Measurements from ENCODE around the gene CLPTM1L. TPM values are rescaled to one million over a fixed set of nuclear protein-coding genes. Genes with fewer than 3 reads are reported as not detected.
A peak's percentile ranks its signal among the peaks of the same experiment; 100 is the strongest.

Gene CLPTM1L
- total and polyA plus RNA-seq, 2 donors: 60.7 to 142 TPM

GRCh38 chr5:1297243-1297642, 47.7 kb downstream of the CLPTM1L start:
- peaks cover 0 to 7% of the 10 kb centered on the region in 2 donors for H3K27me3 ChIP-seq (ENCODE audit: control insufficient read depth in 2 of 2, insufficient read depth in 1 of 2, low read length in 1 of 2)
- peaks cover 0 to 46% of the 10 kb centered on the region in 2 donors for H3K9me3 ChIP-seq (ENCODE audit: control insufficient read depth in 2 of 2, insufficient read depth in 1 of 2, low read length in 1 of 2)
- H3K4me3 ChIP-seq (ENCODE audit: low read length in 2 of 2): no peak overlapping the region
- H3K36me3 ChIP-seq (ENCODE audit: control insufficient read depth in 2 of 2, insufficient read depth in 2 of 2, low read length in 1 of 2): peaks cover 0 to under 1% of the 10 kb centered on the region in 2 donors
- H3K27ac ChIP-seq (ENCODE audit: low read depth in 1 of 2, low read length in 1 of 2): no peak overlapping the region
- DNase-seq (ENCODE audit: low read depth in 6 of 9, low spot score in 9 of 9): no peak
- 97% methylated on average over 4 of the region's 4 CpGs for WGBS
- H3K4me1 ChIP-seq (ENCODE audit: control insufficient read depth in 2 of 2, insufficient read depth in 2 of 2, low read length in 2 of 2): peaks cover 22 to 46% of the 10 kb centered on the region in 2 donors

GRCh38 chr5:1295650-1296037, 49.3 kb downstream of the CLPTM1L start:
- WGBS: 79% methylated on average over 22 of the region's 22 CpGs
- no peak for DNase-seq (ENCODE audit: low read depth in 6 of 9, low spot score in 9 of 9)
- peak overlapping the region; percentile 47 to 58 for H3K4me3 ChIP-seq (ENCODE audit: low read length in 2 of 2)

GRCh38 chr5:1294835-1295649, 49.9 kb downstream of the CLPTM1L start, which contains the start of gene TERT:
TSS of gene TERT (minus strand) at chr5:1295068. CDS start at chr5:1294989, 79 bp downstream.
- Histone ChIP-seq H3K4me3 (ENCODE audit: low read length in 2 of 2) (peak within 1 kb of the TSS; percentile 47 to 58), H3K9me3 (ENCODE audit: control insufficient read depth in 2 of 2, insufficient read depth in 1 of 2, low read length in 1 of 2) (peaks cover 0 to 46% of the 10 kb centered on the region in 2 donors), H3K36me3 (ENCODE audit: control insufficient read depth in 2 of 2, insufficient read depth in 2 of 2, low read length in 1 of 2) (peaks cover 0 to 2% of the 10 kb centered on the region in 2 donors), H3K27ac (ENCODE audit: low read depth in 1 of 2, low read length in 1 of 2) (peak within 1 kb of the TSS in 1 of 2 donors; percentile 4), H3K4me1 (ENCODE audit: control insufficient read depth in 2 of 2, insufficient read depth in 2 of 2, low read length in 2 of 2) (peaks cover 26 to 52% of the 10 kb centered on the region in 2 donors), H3K27me3 (ENCODE audit: control insufficient read depth in 2 of 2, insufficient read depth in 1 of 2, low read length in 1 of 2) (peaks cover 0 to 7% of the 10 kb centered on the region in 2 donors)
- DNase-seq (ENCODE audit: low read depth in 6 of 9, low spot score in 9 of 9): peak in 8 of 9 donors; percentile 68 to 91 (median 80)
- WGBS: 7% methylated on average over 102 of the region's 102 CpGs

More at GRCh38 chr5:1295650-1296037, 49.3 kb downstream of the CLPTM1L start:
- Histone ChIP-seq H3K36me3 (ENCODE audit: control insufficient read depth in 2 of 2, insufficient read depth in 2 of 2, low read length in 1 of 2) (peaks cover 0 to 2% of the 10 kb centered on the region in 2 donors), H3K9me3 (ENCODE audit: control insufficient read depth in 2 of 2, insufficient read depth in 1 of 2, low read length in 1 of 2) (peaks cover 0 to 46% of the 10 kb centered on the region in 2 donors), H3K4me1 (ENCODE audit: control insufficient read depth in 2 of 2, insufficient read depth in 2 of 2, low read length in 2 of 2) (peaks cover 26 to 54% of the 10 kb centered on the region in 2 donors), H3K27me3 (ENCODE audit: control insufficient read depth in 2 of 2, insufficient read depth in 1 of 2, low read length in 1 of 2) (peaks cover 0 to 7% of the 10 kb centered on the region in 2 donors), H3K27ac (ENCODE audit: low read depth in 1 of 2, low read length in 1 of 2) (peak overlapping the region in 1 of 2 donors; percentile 4)

- no peak for DNase-seq (ENCODE audit: low read depth in 6 of 9, low spot score in 9 of 9)
- Histone ChIP-seq H3K4me1 (ENCODE audit: control insufficient read depth in 2 of 2, insufficient read depth in 2 of 2, low read length in 2 of 2) (peaks cover 24 to 46% of the 10 kb centered on the region in 2 donors), H3K4me3 (ENCODE audit: low read length in 2 of 2) (peak overlapping the region; percentile 10 to 58), H3K27me3 (ENCODE audit: control insufficient read depth in 2 of 2, insufficient read depth in 1 of 2, low read length in 1 of 2) (peaks cover 0 to 7% of the 10 kb centered on the region in 2 donors), H3K36me3 (ENCODE audit: control insufficient read depth in 2 of 2, insufficient read depth in 2 of 2, low read length in 1 of 2) (peaks cover 0 to 2% of the 10 kb centered on the region in 2 donors), H3K27ac (ENCODE audit: low read depth in 1 of 2, low read length in 1 of 2) (no peak overlapping the region), H3K9me3 (ENCODE audit: control insufficient read depth in 2 of 2, insufficient read depth in 1 of 2, low read length in 1 of 2) (peaks cover 0 to 42% of the 10 kb centered on the region in 2 donors)
- 40% methylated on average over 69 of the region's 69 CpGs for WGBS
Observed at GRCh38 chr5:1294206-1294834, 50.6 kb downstream of the CLPTM1L start.

- H3K27me3 ChIP-seq (ENCODE audit: control insufficient read depth in 2 of 2, insufficient read depth in 1 of 2, low read length in 1 of 2): peaks cover 0 to 7% of the 10 kb centered on the region in 2 donors
- H3K4me1 ChIP-seq (ENCODE audit: control insufficient read depth in 2 of 2, insufficient read depth in 2 of 2, low read length in 2 of 2): peaks cover 24 to 46% of the 10 kb centered on the region in 2 donors
- WGBS: 97% methylated on average over 60 of the region's 60 CpGs
- no peak for DNase-seq (ENCODE audit: low read depth in 6 of 9, low spot score in 9 of 9)
- no peak overlapping the region for H3K27ac ChIP-seq (ENCODE audit: low read depth in 1 of 2, low read length in 1 of 2)
- peaks cover 3 to 44% of the 10 kb centered on the region in 2 donors for H3K9me3 ChIP-seq (ENCODE audit: control insufficient read depth in 2 of 2, insufficient read depth in 1 of 2, low read length in 1 of 2)
- no peak overlapping the region for H3K4me3 ChIP-seq (ENCODE audit: low read length in 2 of 2)
- H3K36me3 ChIP-seq (ENCODE audit: control insufficient read depth in 2 of 2, insufficient read depth in 2 of 2, low read length in 1 of 2): peaks cover 4 to 6% of the 10 kb centered on the region in 2 donors
Observed at GRCh38 chr5:1293416-1294205, 51.3 kb downstream of the CLPTM1L start.

GRCh38 chr5:1292846-1293415, 52.0 kb downstream of the CLPTM1L start:
- DNase-seq (ENCODE audit: low read depth in 6 of 9, low spot score in 9 of 9): no peak
- Histone ChIP-seq H3K9me3 (ENCODE audit: control insufficient read depth in 2 of 2, insufficient read depth in 1 of 2, low read length in 1 of 2) (peaks cover 4 to 44% of the 10 kb centered on the region in 2 donors), H3K27ac (ENCODE audit: low read depth in 1 of 2, low read length in 1 of 2) (no peak overlapping the region), H3K27me3 (ENCODE audit: control insufficient read depth in 2 of 2, insufficient read depth in 1 of 2, low read length in 1 of 2) (peaks cover 0 to 7% of the 10 kb centered on the region in 2 donors), H3K36me3 (ENCODE audit: control insufficient read depth in 2 of 2, insufficient read depth in 2 of 2, low read length in 1 of 2) (peaks cover 8 to 9% of the 10 kb centered on the region in 2 donors), H3K4me3 (ENCODE audit: low read length in 2 of 2) (no peak overlapping the region), H3K4me1 (ENCODE audit: control insufficient read depth in 2 of 2, insufficient read depth in 2 of 2, low read length in 2 of 2) (peaks cover 24 to 46% of the 10 kb centered on the region in 2 donors)
- 96% methylated on average over 30 of the region's 30 CpGs for WGBS

- Histone ChIP-seq H3K27ac (ENCODE audit: low read depth in 1 of 2, low read length in 1 of 2) (peak overlapping the region in 1 of 2 donors; percentile 81), H3K36me3 (ENCODE audit: control insufficient read depth in 2 of 2, insufficient read depth in 2 of 2, low read length in 1 of 2) (peaks cover 8 to 9% of the 10 kb centered on the region in 2 donors), H3K9me3 (ENCODE audit: control insufficient read depth in 2 of 2, insufficient read depth in 1 of 2, low read length in 1 of 2) (peaks cover 4 to 37% of the 10 kb centered on the region in 2 donors), H3K4me3 (ENCODE audit: low read length in 2 of 2) (no peak overlapping the region), H3K4me1 (ENCODE audit: control insufficient read depth in 2 of 2, insufficient read depth in 2 of 2, low read length in 2 of 2) (peaks cover 24 to 46% of the 10 kb centered on the region in 2 donors), H3K27me3 (ENCODE audit: control insufficient read depth in 2 of 2, insufficient read depth in 1 of 2, low read length in 1 of 2) (peaks cover 0 to 7% of the 10 kb centered on the region in 2 donors)
- DNase-seq (ENCODE audit: low read depth in 6 of 9, low spot score in 9 of 9): no peak
- 84% methylated on average over 6 of the region's 6 CpGs for WGBS
Observed at GRCh38 chr5:1292139-1292538, 52.8 kb downstream of the CLPTM1L start.

GRCh38 chr5:1291611-1292080, 53.3 kb downstream of the CLPTM1L start:
- Histone ChIP-seq H3K36me3 (ENCODE audit: control insufficient read depth in 2 of 2, insufficient read depth in 2 of 2, low read length in 1 of 2) (peaks cover 8 to 9% of the 10 kb centered on the region in 2 donors), H3K27ac (ENCODE audit: low read depth in 1 of 2, low read length in 1 of 2) (peak overlapping the region in 1 of 2 donors; percentile 81), H3K9me3 (ENCODE audit: control insufficient read depth in 2 of 2, insufficient read depth in 1 of 2, low read length in 1 of 2) (peaks cover 4 to 33% of the 10 kb centered on the region in 2 donors), H3K4me3 (ENCODE audit: low read length in 2 of 2) (no peak overlapping the region), H3K27me3 (ENCODE audit: control insufficient read depth in 2 of 2, insufficient read depth in 1 of 2, low read length in 1 of 2) (peaks cover 0 to 7% of the 10 kb centered on the region in 2 donors), H3K4me1 (ENCODE audit: control insufficient read depth in 2 of 2, insufficient read depth in 2 of 2, low read length in 2 of 2) (peaks cover 24 to 46% of the 10 kb centered on the region in 2 donors)
- peak in 6 of 9 donors; percentile 36 to 78 (median 62) for DNase-seq (ENCODE audit: low read depth in 6 of 9, low spot score in 9 of 9)
- WGBS: 83% methylated on average over 24 of the region's 24 CpGs
